H1 (cell line): ENCODE measurements around the gene SH2D1B.

Source experiments
- ATF2 ChIP-seq: IDR thresholded peaks from 2 replicates; pipeline ENCODE4 v1.6.1; 2012; ENCODE audit warnings: low read length, inconsistent platforms
- POLR2AphosphoS5 ChIP-seq: IDR thresholded peaks from 2 replicates; pipeline ENCODE4 v1.6.1; 2011; ENCODE audit warnings: low read depth, low read length

GRCh38 chr1:162383091-162383490, 28.8 kb downstream of the SH2D1B start:
- TF ChIP-seq ATF2 (no peak), POLR2AphosphoS5 (no peak)
